Measurements from ENCODE around the gene RNF223.

DNA sequence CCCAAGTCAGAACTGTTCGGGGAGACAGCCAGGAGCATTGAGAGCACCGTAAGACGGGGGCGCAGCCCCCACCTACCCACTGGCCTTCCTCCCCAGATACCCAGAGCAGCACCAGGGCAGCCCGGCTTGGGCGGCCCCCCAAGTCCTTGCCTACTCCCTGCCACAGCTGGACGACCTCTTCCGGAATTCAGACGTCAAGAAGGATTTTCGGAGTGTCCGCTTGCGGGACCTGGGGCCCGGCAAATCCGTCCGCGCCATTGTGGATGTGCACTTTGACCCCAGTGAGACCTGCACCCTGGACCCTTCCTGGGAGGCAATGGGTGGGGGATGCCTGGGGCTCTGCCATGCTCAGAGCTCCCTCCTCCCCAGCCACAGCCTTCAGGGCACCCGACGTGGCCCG, 26.7 kb downstream of the RNF223 start:
- TF ChIP-seq, protein P1, sequence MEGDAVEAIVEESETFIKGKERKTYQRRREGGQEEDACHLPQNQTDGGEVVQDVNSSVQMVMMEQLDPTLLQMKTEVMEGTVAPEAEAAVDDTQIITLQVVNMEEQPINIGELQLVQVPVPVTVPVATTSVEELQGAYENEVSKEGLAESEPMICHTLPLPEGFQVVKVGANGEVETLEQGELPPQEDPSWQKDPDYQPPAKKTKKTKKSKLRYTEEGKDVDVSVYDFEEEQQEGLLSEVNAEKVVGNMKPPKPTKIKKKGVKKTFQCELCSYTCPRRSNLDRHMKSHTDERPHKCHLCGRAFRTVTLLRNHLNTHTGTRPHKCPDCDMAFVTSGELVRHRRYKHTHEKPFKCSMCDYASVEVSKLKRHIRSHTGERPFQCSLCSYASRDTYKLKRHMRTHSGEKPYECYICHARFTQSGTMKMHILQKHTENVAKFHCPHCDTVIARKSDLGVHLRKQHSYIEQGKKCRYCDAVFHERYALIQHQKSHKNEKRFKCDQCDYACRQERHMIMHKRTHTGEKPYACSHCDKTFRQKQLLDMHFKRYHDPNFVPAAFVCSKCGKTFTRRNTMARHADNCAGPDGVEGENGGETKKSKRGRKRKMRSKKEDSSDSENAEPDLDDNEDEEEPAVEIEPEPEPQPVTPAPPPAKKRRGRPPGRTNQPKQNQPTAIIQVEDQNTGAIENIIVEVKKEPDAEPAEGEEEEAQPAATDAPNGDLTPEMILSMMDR (IDR thresholded peaks at IDR 0.05; ENCODE audit: poor library complexity) = no peak
- no peak for TF ChIP-seq EZH2 (IDR thresholded peaks at IDR 0.05; ENCODE audit: borderline replicate concordance)
- no peak for TF ChIP-seq EZH2phosphoT487 (IDR thresholded peaks at IDR 0.05; ENCODE audit: low read depth, severe bottlenecking, unreplicated experiment)
